ENCODE results near the gene GPR31. TPM values are rescaled to one million over a fixed set of nuclear protein-coding genes. Genes with fewer than 3 reads are reported as not detected.

The GPR31 gene
- total RNA-seq, 1 experiment from 2014 or later = not detected

DNA sequence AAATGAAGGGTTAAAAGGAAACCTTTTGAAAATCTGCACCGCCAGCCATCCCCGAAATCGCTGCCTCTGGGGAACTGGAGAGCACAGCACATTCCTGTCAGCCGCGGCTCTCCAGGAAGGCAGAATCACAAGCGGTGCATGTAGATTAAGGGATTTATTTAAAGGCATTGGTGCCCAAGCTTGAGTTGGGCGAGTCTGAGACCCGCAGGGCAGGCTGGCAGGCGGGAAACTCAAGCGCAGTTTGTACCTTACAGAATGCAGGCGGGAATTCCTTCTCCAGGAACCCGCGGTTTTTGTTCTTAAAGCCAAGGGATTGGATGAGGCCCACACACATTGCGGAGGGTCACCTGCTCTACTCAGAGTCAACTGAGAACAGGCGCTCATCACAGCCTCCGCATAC, 10.8 kb downstream of the GPR31 start:
- Histone ChIP-seq H2AFZ (ENCODE audit: low read length) (no peak overlapping the region), H3K23ac (ENCODE audit: insufficient read length, low read depth, low read length) (no peak overlapping the region), H4K5ac (ENCODE audit: insufficient read length, low read depth, low read length) (no peak overlapping the region), H3K4me1 (ENCODE audit: insufficient read depth, low read length) (peaks cover 11% of the 10 kb centered on the region), H3K9ac (ENCODE audit: extremely low read depth, insufficient read length, low read length) (no peak overlapping the region), H3K23me2 (ENCODE audit: insufficient read length, low read depth, low read length, poor library complexity, severe bottlenecking) (no peaks in the 10 kb centered on the region), H3K27ac (ENCODE audit: insufficient read length, low read depth, low read length) (no peak overlapping the region), H3K79me1 (ENCODE audit: insufficient read depth, low read depth, low read length, poor library complexity, severe bottlenecking) (no peaks in the 10 kb centered on the region), H2BK20ac (ENCODE audit: low read depth, low read length, poor library complexity, severe bottlenecking) (no peak overlapping the region), H3K27me3 (ENCODE audit: insufficient read depth, low read length) (no peaks in the 10 kb centered on the region; the same call in 1 of the 2 replicates), H2AK5ac (ENCODE audit: insufficient read length, low read length) (no peak overlapping the region), H3K4ac (ENCODE audit: low read depth, low read length) (no peak overlapping the region), H4K91ac (ENCODE audit: insufficient read length, low read depth, low read length) (no peak overlapping the region), H2BK12ac (ENCODE audit: insufficient read length, low read depth, low read length) (no peak overlapping the region), H2BK15ac (ENCODE audit: low read depth, low read length) (no peak overlapping the region), H3K9me3 (ENCODE audit: control insufficient read depth, low read depth, low read length) (no peaks in the 10 kb centered on the region), H3K18ac (ENCODE audit: insufficient read length, low read depth, low read length) (no peak overlapping the region), H3T11ph (ENCODE audit: low read length) (no peak overlapping the region), H4K20me1 (ENCODE audit: control insufficient read depth, insufficient read depth, insufficient read length) (no peaks in the 10 kb centered on the region), H3K4me2 (ENCODE audit: insufficient read depth, insufficient read length, low read length) (peak overlapping the region; percentile 4), H3K56ac (ENCODE audit: insufficient read length, low read depth, low read length) (no peak overlapping the region), H3K79me2 (ENCODE audit: insufficient read depth, low read length) (no peaks in the 10 kb centered on the region), H3K14ac (ENCODE audit: insufficient read depth, low read length) (no peak overlapping the region), H2BK120ac (ENCODE audit: low read depth, low read length, poor library complexity, severe bottlenecking) (no peak overlapping the region), H2BK5ac (ENCODE audit: insufficient read length, low read length) (no peak overlapping the region), H4K8ac (replicated peaks; ENCODE audit: insufficient read length, low read depth, low read length) (no peak overlapping the region)
- TF ChIP-seq, protein P1, sequence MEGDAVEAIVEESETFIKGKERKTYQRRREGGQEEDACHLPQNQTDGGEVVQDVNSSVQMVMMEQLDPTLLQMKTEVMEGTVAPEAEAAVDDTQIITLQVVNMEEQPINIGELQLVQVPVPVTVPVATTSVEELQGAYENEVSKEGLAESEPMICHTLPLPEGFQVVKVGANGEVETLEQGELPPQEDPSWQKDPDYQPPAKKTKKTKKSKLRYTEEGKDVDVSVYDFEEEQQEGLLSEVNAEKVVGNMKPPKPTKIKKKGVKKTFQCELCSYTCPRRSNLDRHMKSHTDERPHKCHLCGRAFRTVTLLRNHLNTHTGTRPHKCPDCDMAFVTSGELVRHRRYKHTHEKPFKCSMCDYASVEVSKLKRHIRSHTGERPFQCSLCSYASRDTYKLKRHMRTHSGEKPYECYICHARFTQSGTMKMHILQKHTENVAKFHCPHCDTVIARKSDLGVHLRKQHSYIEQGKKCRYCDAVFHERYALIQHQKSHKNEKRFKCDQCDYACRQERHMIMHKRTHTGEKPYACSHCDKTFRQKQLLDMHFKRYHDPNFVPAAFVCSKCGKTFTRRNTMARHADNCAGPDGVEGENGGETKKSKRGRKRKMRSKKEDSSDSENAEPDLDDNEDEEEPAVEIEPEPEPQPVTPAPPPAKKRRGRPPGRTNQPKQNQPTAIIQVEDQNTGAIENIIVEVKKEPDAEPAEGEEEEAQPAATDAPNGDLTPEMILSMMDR (conservative IDR thresholded peaks at IDR 0.05) = no peak
- H3K4me1 Mint-ChIP-seq = peaks cover 41 to 57% of the 10 kb centered on the region in 2 experiments
- H3K27me3 Mint-ChIP-seq (ENCODE audit: low read depth) = peaks cover 29% of the 10 kb centered on the region
- H3K36me3 Mint-ChIP-seq (ENCODE audit: insufficient read depth in 1 of 3, low read depth in 3 of 3) = peaks cover 5 to 31% (median 15%) of the 10 kb centered on the region in 3 experiments; a peak in 5 of 7 replicates
- DNase-seq = peak; percentile 77
- peak overlapping the region; percentile 80 to 95 (median 89); a peak in 6 of 7 replicates for H3K27ac Mint-ChIP-seq
- peak overlapping the region; percentile 49 to 78 for H3K4me3 Mint-ChIP-seq
- WGBS (ENCODE audit: extremely low coverage, insufficient read length, low lambda C conversion rate) = no CpG with 5 or more reads among the region's 16 CpGs
- peaks cover 17 to 19% of the 10 kb centered on the region in 2 experiments for H3K9me3 Mint-ChIP-seq

Data from H9 (cell line).